B cell (primary cell): ENCODE data around the gene HSD17B4.

Experiments used
- CTCF ChIP-seq: fragments of 200-600 bp; IDR thresholded peaks from one replicate; pipeline ENCODE4 v1.8.0; 2022; ENCODE audit warnings: antibody characterized with exemption, mild to moderate bottlenecking
- EZH2 ChIP-seq: IDR thresholded peaks from 2 replicates; pipeline ENCODE4 v1.6.1; 2012; ENCODE audit warnings: borderline replicate concordance, low read depth, mild to moderate bottlenecking, moderate library complexity, low read length; ENCODE audit not compliant: insufficient read depth, poor library complexity, severe bottlenecking

GRCh38 chr5:119484884-119485283, 32.6 kb downstream of the HSD17B4 start:
- TF ChIP-seq EZH2 (no peak), CTCF (no peak)
